ES-I3 (cell line): ENCODE results near the gene FBXO31.

Experiments used
- H3K36me3 ChIP-seq: 2 replicates; pipeline ENCODE4 v1.6.1; 2013; ENCODE audit warnings: mild to moderate bottlenecking, low read length, control low read depth, moderate library complexity; ENCODE audit not compliant: insufficient read depth
- H3K4me1 ChIP-seq: 2 replicates; pipeline ENCODE4 v1.6.1; 2013; ENCODE audit warnings: mild to moderate bottlenecking, control low read depth, low read length; ENCODE audit not compliant: insufficient read depth
- H3K9ac ChIP-seq: 2 replicates; pipeline ENCODE4 v1.6.1; 2013; ENCODE audit warnings: low read depth, mild to moderate bottlenecking, low read length, moderate library complexity
- H3K9me3 ChIP-seq: 2 replicates; pipeline ENCODE4 v1.6.1; 2013; ENCODE audit warnings: mild to moderate bottlenecking, low read length, moderate library complexity; ENCODE audit not compliant: control insufficient read depth, insufficient read depth

The FBXO31 gene

GRCh38 chr16:87288753-87289362, 94.7 kb downstream of the FBXO31 start:
- Histone ChIP-seq H3K9ac (no peak overlapping the region), H3K4me1 (no peaks in the 10 kb centered on the region), H3K9me3 (no peaks in the 10 kb centered on the region), H3K36me3 (no peaks in the 10 kb centered on the region)

DNA sequence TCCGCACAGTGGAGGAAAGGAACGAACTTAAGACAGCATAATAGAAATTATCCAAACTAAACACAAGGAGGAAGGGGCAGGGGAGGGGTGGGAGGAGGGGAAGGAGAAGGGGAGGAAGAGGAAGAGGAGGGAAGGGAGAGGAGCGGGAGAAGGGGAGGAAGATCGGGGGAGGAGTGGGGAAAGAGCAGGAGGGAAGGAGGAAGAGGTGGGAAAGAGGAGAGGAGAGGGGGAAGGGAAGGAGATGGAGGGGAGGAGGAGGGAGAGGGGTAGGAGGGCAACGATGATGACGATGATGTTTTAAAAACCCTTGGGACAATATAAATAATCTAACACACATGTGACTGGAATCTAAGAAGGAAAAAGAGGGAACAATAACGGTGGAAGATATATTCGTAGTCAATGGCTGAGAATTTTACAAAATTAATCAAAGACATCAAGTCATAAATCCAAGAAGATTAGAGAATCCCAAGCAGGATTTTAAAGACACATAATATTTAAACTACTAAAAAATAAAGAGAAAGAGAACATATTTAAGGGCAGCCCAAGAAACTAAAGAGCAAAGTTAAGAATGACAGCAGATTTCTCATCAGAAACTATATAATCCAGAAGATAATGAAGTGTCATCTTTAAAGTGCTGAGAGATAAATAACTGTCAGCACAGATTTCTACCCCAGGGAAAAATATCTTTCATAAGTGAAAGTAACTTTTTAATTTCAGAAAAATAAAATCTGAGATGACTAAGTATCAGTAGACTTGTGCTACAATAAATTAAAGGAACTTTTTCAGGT, 96.5 kb downstream of the FBXO31 start:
- no peaks in the 10 kb centered on the region for H3K9me3 ChIP-seq
- no peaks in the 10 kb centered on the region for H3K36me3 ChIP-seq
- no peaks in the 10 kb centered on the region for H3K4me1 ChIP-seq
- H3K9ac ChIP-seq = no peak overlapping the region

- H3K9ac ChIP-seq = no peak overlapping the region
- H3K36me3 ChIP-seq = no peaks in the 10 kb centered on the region
- H3K4me1 ChIP-seq = no peaks in the 10 kb centered on the region
- H3K9me3 ChIP-seq = no peaks in the 10 kb centered on the region
Observed at GRCh38 chr16:87284183-87284582, 99.4 kb downstream of the FBXO31 start.

DNA sequence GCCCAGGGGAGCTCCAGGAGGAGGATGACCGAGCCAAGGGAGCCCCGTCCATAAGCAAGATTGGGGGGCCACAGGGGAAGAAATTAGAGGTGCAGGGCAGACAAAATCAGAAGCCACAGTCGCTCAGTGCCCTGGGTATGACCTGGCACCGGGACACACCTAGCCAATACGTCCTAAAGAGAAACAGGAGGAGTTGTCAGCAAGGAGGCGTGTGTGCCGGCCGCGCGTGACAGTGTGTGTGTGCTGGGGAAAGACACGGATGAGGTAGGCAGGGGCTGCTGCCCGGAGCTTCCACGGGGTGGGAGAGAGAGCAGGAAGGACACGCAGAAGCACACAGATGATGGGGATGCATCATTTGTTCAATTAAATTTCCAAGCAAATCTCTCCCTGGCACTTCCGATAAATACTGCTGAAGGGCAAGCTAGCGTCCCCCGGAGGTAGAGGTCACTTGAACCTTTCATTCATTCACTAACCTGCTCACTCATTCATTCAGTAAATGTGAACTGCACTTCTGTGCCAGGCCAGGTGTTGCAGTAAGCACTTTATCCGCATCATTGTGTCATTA, 104.4 kb downstream of the FBXO31 start:
- Histone ChIP-seq H3K4me1 (0 out of 2 replicates have a peak, but pooled peaks cover 5% of the 10 kb centered on the region), H3K9me3 (no peaks in the 10 kb centered on the region), H3K9ac (no peak overlapping the region), H3K36me3 (no peaks in the 10 kb centered on the region)

DNA sequence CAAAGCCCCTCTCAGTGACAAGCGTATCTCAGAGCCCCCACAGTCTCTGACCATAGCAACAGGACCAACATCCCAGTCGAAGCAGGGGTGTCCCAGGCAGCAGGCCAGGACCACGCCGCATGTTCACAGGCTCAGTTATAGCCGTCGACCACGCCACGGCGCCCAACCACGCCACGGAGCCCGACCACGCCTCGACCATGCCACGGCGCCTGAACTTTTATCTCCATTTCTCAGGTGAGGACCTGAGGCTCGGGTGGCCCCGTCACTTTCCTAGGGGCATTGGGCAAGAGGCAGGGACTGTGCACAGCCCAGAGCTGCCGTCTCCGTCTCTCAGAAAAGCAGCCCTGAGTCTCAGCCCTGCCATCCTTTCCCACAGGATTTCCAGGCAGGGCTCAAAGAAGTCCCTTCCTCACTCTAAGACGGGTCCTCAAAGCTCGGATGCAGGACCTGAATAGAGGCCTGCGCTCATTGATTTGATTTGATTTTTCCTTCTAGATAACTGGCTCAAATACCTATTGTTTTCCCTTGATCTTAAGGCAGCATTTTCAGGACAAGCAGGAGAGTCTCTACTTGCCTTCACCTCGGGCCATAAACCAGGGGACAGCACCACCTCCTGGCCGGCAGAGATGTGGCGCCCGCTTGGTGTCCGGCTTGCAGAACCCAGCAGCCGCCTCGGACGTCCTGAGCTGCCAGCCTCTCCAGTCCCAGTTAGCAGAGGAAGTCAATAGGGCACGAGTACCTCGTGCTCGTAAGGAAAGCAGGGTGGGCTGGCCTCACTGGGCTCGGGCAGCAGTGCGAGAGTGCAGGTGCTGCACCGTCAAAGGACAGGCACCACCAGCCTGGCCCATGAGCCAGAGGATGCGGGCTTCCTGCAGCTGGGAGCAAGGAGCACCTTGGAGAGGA, 105.1 kb downstream of the FBXO31 start:
- Histone ChIP-seq H3K36me3 (no peaks in the 10 kb centered on the region), H3K9me3 (no peaks in the 10 kb centered on the region), H3K9ac (no peak overlapping the region), H3K4me1 (0 out of 2 replicates have a peak, but pooled peaks cover 5% of the 10 kb centered on the region)
